Dermis blood vessel endothelial cell (primary cell): ENCODE results near the gene MARK2. TPM values are rescaled to one million over a fixed set of nuclear protein-coding genes. Genes with fewer than 3 reads are reported as not detected.

Experiments
- DNase-seq: peaks from one replicate; pipeline ENCODE4 v3.0.0; 2010
- total RNA-seq: library from RNA; depleted of rRNA; stranded (reverse); fragments of >200 nt; gene quantifications from 2 replicates; pipeline ENCODE4 v1.2.3, GENCODE V29; 2014

Gene MARK2
- total RNA-seq, 1 donor from 2014 or later: 12.1 TPM

- no peak for DNase-seq
These were observed 45.5 kb downstream of the MARK2 start for GRCh38 chr11:63884196-63884932.

GRCh38 chr11:63887386-63887999 lies 48.6 kb downstream of the MARK2 start:
- DNase-seq: no peak

- peak; percentile 54 for DNase-seq
These were observed 49.5 kb downstream of the MARK2 start for GRCh38 chr11:63888170-63889086.

GRCh38 chr11:63889344-63889743 lies 50.4 kb downstream of the MARK2 start:
- DNase-seq: no peak

- DNase-seq: no peak
These were observed 51.5 kb downstream of the MARK2 start for GRCh38 chr11:63890368-63890767.

- no peak for DNase-seq
These were observed 53.3 kb downstream of the MARK2 start for GRCh38 chr11:63892228-63892627.

- no peak for DNase-seq
These were observed 54.4 kb downstream of the MARK2 start for GRCh38 chr11:63893355-63893754.

- DNase-seq: peak; percentile 32
These were observed 57.2 kb downstream of the MARK2 start for GRCh38 chr11:63896071-63896470.

GRCh38 chr11:63897459-63898146 lies 58.7 kb downstream of the MARK2 start:
- no peak for DNase-seq

GRCh38 chr11:63901660-63902059 lies 62.8 kb downstream of the MARK2 start:
- DNase-seq: peak; percentile 57

GRCh38 chr11:63903884-63904283 lies 65.0 kb downstream of the MARK2 start:
- no peak for DNase-seq

GRCh38 chr11:63904743-63905142 lies 65.8 kb downstream of the MARK2 start:
- no peak for DNase-seq

- no peak for DNase-seq
These were observed 66.3 kb downstream of the MARK2 start for GRCh38 chr11:63905179-63905578.

GRCh38 chr11:63906087-63906486 lies 67.2 kb downstream of the MARK2 start:
- DNase-seq: no peak

- peak; percentile 56 for DNase-seq
These were observed 67.7 kb downstream of the MARK2 start for GRCh38 chr11:63906585-63906984.

GRCh38 chr11:63907063-63907462 lies 68.2 kb downstream of the MARK2 start:
- DNase-seq: no peak

- DNase-seq: no peak
These were observed 69.1 kb downstream of the MARK2 start for GRCh38 chr11:63907808-63908530.

- DNase-seq: no peak
These were observed 69.9 kb downstream of the MARK2 start for GRCh38 chr11:63908631-63909401.

- no peak for DNase-seq
These were observed 70.9 kb downstream of the MARK2 start for GRCh38 chr11:63909591-63910506.

GRCh38 chr11:63910675-63911074 lies 71.8 kb downstream of the MARK2 start:
- no peak for DNase-seq
